KOPT-K1 (cell line): ENCODE measurements around the gene COQ10A.

Experiments used
- H3K27ac ChIP-seq: fragments of 200-600 bp; sonication (generic); 2 replicates; pipeline ENCODE4 v1.5.1; 2016; ENCODE audit warnings: antibody characterized with exemption, mild to moderate bottlenecking, low read depth, low read length; ENCODE audit not compliant: poor library complexity, severe bottlenecking
- H3K36me3 ChIP-seq: fragments of 200-600 bp; sonication (generic); 2 replicates; pipeline ENCODE4 v1.5.1; 2017; ENCODE audit warnings: antibody characterized with exemption, mild to moderate bottlenecking, low read length, moderate library complexity; ENCODE audit not compliant: insufficient read depth
- H3K9me3 ChIP-seq: fragments of 200-600 bp; sonication (generic); 2 replicates; pipeline ENCODE4 v1.5.1; 2017; ENCODE audit warnings: antibody characterized with exemption, low read length, mild to moderate bottlenecking; ENCODE audit not compliant: insufficient read depth, poor library complexity, severe bottlenecking

COQ10A gene

DNA sequence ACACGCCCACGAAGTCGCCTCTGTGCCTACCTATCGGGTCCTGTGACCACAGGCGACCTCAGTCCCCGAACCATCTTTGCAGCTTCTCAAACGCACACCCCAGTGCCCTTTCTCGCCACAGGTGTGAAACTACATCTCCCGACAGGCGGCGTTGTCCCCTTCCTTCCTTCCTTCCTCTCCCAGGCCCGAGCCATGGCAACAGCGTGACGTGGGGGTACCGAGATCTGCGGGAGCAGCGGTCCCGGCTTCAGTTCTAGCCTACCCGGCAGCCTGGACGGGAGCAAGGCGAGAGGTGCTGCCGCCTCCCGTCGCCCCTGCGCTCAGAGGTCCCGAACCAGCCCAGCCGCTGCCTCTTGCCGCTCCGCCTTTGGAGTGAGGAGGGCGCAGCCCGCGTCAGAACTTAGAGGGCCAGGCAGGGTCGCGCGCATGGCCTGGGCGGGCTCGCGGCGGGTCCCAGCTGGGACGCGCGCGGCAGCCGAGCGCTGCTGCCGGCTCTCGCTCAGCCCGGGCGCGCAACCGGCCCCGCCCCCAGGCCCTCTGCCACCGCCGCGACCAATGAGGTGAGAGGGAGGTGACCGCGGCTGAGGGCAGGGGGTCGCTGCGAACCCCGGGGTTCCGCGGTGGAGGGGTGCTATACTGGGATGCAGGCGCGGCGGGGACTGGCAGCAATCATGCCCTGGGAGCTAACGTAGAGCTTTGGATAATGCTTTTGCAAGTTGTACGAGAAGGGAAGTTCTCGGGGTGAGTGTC, at the start of gene COQ10A:
Gene COQ10A, plus strand, starts transcription at position 250 of the 750 bp plus-strand sequence. Its CDS starts 177 bp downstream, at position 427.
- no peaks in the 10 kb centered on the region for H3K9me3 ChIP-seq
- peak within 1 kb of the TSS; percentile 66 for H3K27ac ChIP-seq
- peaks cover 34% of the 10 kb centered on the region for H3K36me3 ChIP-seq

- Histone ChIP-seq H3K27ac (no peak overlapping the region), H3K9me3 (no peaks in the 10 kb centered on the region), H3K36me3 (peaks cover 19% of the 10 kb centered on the region)
Observed at GRCh38 chr12:56219840-56220239, 46.9 kb upstream of the COQ10A start.

DNA sequence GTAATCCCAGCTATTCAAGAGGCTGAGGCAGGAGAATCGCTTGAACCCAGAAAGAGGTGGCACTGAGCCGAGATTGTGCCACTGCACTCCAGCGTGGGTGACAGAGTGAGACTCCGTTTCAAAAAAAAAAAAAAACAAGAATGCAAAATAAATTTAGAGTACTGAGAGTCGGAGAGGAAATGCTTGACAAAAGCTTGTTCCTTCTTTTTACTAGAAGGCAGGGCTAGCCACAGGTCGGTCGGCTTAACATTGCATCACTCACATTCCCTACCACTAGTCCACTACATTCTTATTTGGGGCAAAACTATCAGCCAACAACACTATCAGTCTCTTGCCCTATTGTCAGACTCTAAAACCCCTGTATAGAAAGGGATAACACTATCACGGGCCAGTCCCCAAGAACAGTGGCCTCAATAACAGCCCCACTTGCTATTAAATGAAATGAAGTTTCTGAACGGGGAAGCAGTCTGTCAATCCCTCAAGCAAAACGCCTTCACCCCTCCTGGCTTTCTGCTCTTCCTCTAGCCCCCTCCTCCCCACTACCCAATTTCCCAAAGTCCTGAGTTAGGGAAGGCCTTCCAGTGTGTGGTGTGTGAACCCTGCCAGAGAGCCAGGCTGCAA, 46.0 kb upstream of the COQ10A start:
- H3K27ac ChIP-seq, result peak overlapping the region; percentile 88
- H3K36me3 ChIP-seq, result peaks cover 10% of the 10 kb centered on the region
- H3K9me3 ChIP-seq, result no peaks in the 10 kb centered on the region

DNA sequence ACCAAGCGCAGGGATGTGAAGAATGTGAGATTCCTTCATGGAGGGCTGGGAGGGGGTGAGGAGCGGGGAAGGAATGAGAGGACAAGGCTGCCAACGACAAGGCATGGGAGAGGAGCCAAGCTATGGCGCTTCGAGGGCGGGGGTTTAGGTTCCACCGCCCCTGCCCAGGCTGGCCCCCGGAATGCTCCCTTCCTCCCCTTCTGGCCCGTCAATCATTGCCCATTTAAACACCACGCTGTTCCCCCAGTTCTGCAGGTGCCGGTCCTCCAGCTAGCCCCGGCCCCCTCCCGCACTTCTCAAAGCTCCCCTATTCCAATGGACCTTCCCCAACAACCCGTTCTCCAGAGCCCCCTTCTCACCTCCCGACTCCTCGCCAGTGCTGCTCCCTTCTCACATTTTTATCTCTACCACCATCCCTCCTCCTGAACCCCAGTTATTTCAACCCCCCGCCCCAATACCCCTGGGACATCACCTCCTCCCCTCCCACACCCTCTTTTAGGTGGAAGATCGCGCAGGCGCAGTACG, 45.4 kb upstream of the COQ10A start:
- Histone ChIP-seq H3K27ac (peak overlapping the region; percentile 88), H3K36me3 (peaks cover 8% of the 10 kb centered on the region), H3K9me3 (no peaks in the 10 kb centered on the region)

GRCh38 chr12:56221757-56222530, 44.8 kb upstream of the COQ10A start, which contains the start of gene RNF41:
TSS of gene RNF41 (minus strand) at chr12:56221922. CDS start at chr12:56214047, 7,875 bp downstream.
- Histone ChIP-seq H3K27ac (peak within 1 kb of the TSS; percentile 88), H3K36me3 (peaks cover 5% of the 10 kb centered on the region; the same call in 1 of the 2 replicates), H3K9me3 (no peaks in the 10 kb centered on the region)

DNA sequence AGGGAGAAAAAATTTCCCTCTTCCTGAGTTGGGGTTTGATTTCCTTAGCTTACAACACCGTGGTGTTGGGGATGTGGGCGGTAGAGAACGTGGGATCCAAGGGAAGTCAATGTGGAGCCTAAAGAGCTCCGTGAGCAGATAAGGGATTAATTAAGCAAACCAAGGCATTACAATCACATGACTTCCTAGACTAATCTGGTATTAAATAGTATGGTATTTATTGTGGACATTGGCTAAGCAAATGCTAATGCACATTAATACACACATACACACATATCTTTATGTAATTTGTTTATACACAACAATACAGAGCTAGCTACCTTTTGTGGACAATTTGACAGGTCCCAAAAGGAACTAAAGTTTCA, 44.2 kb upstream of the COQ10A start:
- Histone ChIP-seq H3K9me3 (no peaks in the 10 kb centered on the region), H3K36me3 (peaks cover 5% of the 10 kb centered on the region; the same call in 1 of the 2 replicates), H3K27ac (peak overlapping the region; percentile 88)

- peak overlapping the region; percentile 65 for H3K27ac ChIP-seq
- H3K9me3 ChIP-seq, result no peaks in the 10 kb centered on the region
- H3K36me3 ChIP-seq, result peaks cover 5% of the 10 kb centered on the region; the same call in 1 of the 2 replicates
Observed at GRCh38 chr12:56223571-56224101, 43.1 kb upstream of the COQ10A start.

GRCh38 chr12:56224102-56224701, 42.5 kb upstream of the COQ10A start, which contains the start of gene NABP2:
TSS of gene NABP2 (plus strand) at chr12:56224342. CDS start at chr12:56224857, 515 bp downstream.
- Histone ChIP-seq H3K27ac (peak within 1 kb of the TSS; percentile 65), H3K9me3 (no peaks in the 10 kb centered on the region), H3K36me3 (peaks cover 5% of the 10 kb centered on the region; the same call in 1 of the 2 replicates)

GRCh38 chr12:56224954-56225353, 41.8 kb upstream of the COQ10A start:
- Histone ChIP-seq H3K36me3 (peaks cover 5% of the 10 kb centered on the region; the same call in 1 of the 2 replicates), H3K9me3 (no peaks in the 10 kb centered on the region), H3K27ac (peak overlapping the region; percentile 65)

- Histone ChIP-seq H3K9me3 (no peaks in the 10 kb centered on the region), H3K27ac (no peak overlapping the region), H3K36me3 (peaks cover 5% of the 10 kb centered on the region; the same call in 1 of the 2 replicates)
Observed at GRCh38 chr12:56229082-56229481, 37.7 kb upstream of the COQ10A start.

GRCh38 chr12:56229916-56230431, 36.8 kb upstream of the COQ10A start, which contains the start of gene SLC39A5:
TSS of gene SLC39A5 (plus strand) at chr12:56230051. CDS start at chr12:56231275, 1,224 bp downstream.
- no peak within 1 kb of the TSS for H3K27ac ChIP-seq
- H3K36me3 ChIP-seq, result peaks cover 5% of the 10 kb centered on the region; the same call in 1 of the 2 replicates
- H3K9me3 ChIP-seq, result no peaks in the 10 kb centered on the region

DNA sequence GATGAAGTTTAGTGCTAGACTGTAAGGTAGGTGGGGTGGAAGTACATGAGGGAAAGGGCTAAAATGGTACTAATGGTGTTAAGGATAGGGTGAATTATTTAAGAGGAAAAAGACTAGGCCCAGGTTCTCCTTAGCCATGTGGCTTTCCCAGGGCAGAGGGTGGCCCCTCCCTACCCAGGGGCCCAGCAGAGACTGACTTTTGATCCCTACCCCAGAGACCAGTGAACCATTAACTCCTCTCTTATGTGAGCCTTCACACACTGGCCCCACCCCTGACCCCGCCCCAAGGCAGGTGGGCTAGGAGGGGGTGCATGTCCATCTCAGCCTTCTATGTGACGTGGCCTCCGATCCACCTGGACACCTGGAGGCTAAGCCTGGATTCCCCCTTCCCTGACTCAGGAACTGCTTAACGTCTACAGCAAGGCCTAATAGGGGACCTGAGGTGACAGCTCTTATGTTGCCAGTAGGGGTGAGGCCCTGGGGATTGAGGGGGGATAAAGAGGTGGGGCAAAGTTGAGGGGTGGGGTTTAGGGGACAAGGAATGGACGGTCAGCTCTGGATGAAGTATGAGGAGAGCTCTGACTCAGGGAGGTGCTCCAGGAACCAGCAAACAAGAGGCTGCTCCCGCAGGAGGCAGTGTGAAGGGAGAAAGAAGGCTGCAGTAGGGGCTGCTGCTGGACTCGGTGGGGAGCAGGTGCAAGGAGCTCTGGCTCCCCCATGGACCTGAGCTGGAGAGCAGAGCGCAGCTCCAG, 36.1 kb upstream of the COQ10A start:
- no peak overlapping the region for H3K27ac ChIP-seq
- no peaks in the 10 kb centered on the region for H3K9me3 ChIP-seq
- peaks cover 5% of the 10 kb centered on the region; the same call in 1 of the 2 replicates for H3K36me3 ChIP-seq

GRCh38 chr12:56231184-56231582, 35.6 kb upstream of the COQ10A start:
- Histone ChIP-seq H3K9me3 (no peaks in the 10 kb centered on the region), H3K36me3 (peaks cover 8% of the 10 kb centered on the region; the same call in 1 of the 2 replicates), H3K27ac (no peak overlapping the region)
